Esophagus squamous epithelium (tissue), 4 donors: ENCODE measurements around the gene PHACTR3.

Experiments
- CTCF ChIP-seq, 6 experiments: fragments of 450-650 bp in 4 of 6; fragments of 200-600 bp in 2 of 6; sonication (generic) in 2 of 6; IDR thresholded peaks; one replicate each; pipeline ENCODE4 v1.5.1; 2016 to 2019; ENCODE audit warnings: antibody characterized with exemption in 6 of 6, mild to moderate bottlenecking in 4 of 6, moderate library complexity in 4 of 6
- POLR2A ChIP-seq, 4 donors: fragments of 450-650 bp; IDR thresholded peaks; one replicate each; pipeline ENCODE4 v1.6.1; 2017; ENCODE audit warnings: antibody characterized with exemption in 4 of 4, mild to moderate bottlenecking in 4 of 4, moderate library complexity in 3 of 4

- no peak for TF ChIP-seq CTCF (IDR thresholded peaks at IDR 0.05)
- TF ChIP-seq POLR2A (IDR thresholded peaks at IDR 0.05): no peak
These were observed 9.5 kb downstream of the PHACTR3 start for GRCh38 chr20:59613861-59614260.
